HG02588 (cell line): ENCODE measurements around the gene ATR.
"Not testable (repeated sequence)": the region's sequence is repeated elsewhere in the genome, so short reads cannot be mapped to it uniquely, and the experiment has no call there.

Experiments used
- ATAC-seq: cut with Tn5 transposase; IDR thresholded peaks from one replicate; pipeline ENCODE4 v1.9.1; 2021; ENCODE audit warnings: mild to moderate bottlenecking, moderate library complexity; ENCODE audit not compliant: unreplicated experiment

Gene ATR

GRCh38 chr3:142450881-142451280 lies 127.7 kb downstream of the ATR start:
- ATAC-seq: no peak

- ATAC-seq: no peak
These were observed 128.3 kb downstream of the ATR start for GRCh38 chr3:142450189-142450588.

- ATAC-seq: peak; percentile 87
These were observed 130.4 kb downstream of the ATR start, which contains the start of gene XRN1 for GRCh38 chr3:142447852-142448823. Gene XRN1 (minus strand): TSS chr3:142448037. CDS start chr3:142447944, 93 bp downstream.

- peak; percentile 26 for ATAC-seq
These were observed 131.2 kb downstream of the ATR start for GRCh38 chr3:142447301-142447851.

GRCh38 chr3:142445816-142446254 lies 132.7 kb downstream of the ATR start:
- ATAC-seq: peak; percentile 45

- no peak for ATAC-seq
These were observed 134.2 kb downstream of the ATR start for GRCh38 chr3:142444343-142444742.

GRCh38 chr3:142443060-142443459 lies 135.5 kb downstream of the ATR start:
- ATAC-seq: not testable (repeated sequence)

- ATAC-seq: not testable (repeated sequence)
These were observed 138.9 kb downstream of the ATR start for GRCh38 chr3:142439499-142440220.

GRCh38 chr3:142438096-142438495 lies 140.4 kb downstream of the ATR start:
- ATAC-seq: not testable (repeated sequence)

- no peak for ATAC-seq
These were observed 141.5 kb downstream of the ATR start for GRCh38 chr3:142436951-142437585.

- ATAC-seq: no peak
These were observed 144.0 kb downstream of the ATR start for GRCh38 chr3:142434503-142434902.

GRCh38 chr3:142433110-142433509 lies 145.4 kb downstream of the ATR start:
- no peak for ATAC-seq

- ATAC-seq: no peak
These were observed 149.0 kb downstream of the ATR start for GRCh38 chr3:142429582-142429981.

GRCh38 chr3:142424754-142425153 lies 153.8 kb downstream of the ATR start:
- ATAC-seq: no peak

GRCh38 chr3:142418926-142419592 lies 159.5 kb downstream of the ATR start:
- ATAC-seq: no peak

- no peak for ATAC-seq
These were observed 161.2 kb downstream of the ATR start for GRCh38 chr3:142417302-142417701.

GRCh38 chr3:142400537-142400936 lies 178.0 kb downstream of the ATR start:
- ATAC-seq: not testable (repeated sequence)
